GM12874 (cell line): Measurements from ENCODE around the gene VAT1L.

ENCODE experiments used
- CTCF ChIP-seq: IDR thresholded peaks from 2 replicates; pipeline ENCODE4 v1.5.1; 2011; ENCODE audit warnings: low read depth, mild to moderate bottlenecking, control low read depth, low read length, moderate library complexity; ENCODE audit not compliant: insufficient read depth

Gene VAT1L

GRCh38 chr16:77960766-77961165 is 172.4 kb downstream of the VAT1L start:
- no peak for TF ChIP-seq CTCF

- TF ChIP-seq CTCF = no peak
Observed at GRCh38 chr16:77961814-77962213, 173.4 kb downstream of the VAT1L start.

GRCh38 chr16:77962689-77963088 is 174.3 kb downstream of the VAT1L start:
- no peak for TF ChIP-seq CTCF

- TF ChIP-seq CTCF = no peak
Observed at GRCh38 chr16:77963185-77964044, 175.1 kb downstream of the VAT1L start.

- TF ChIP-seq CTCF = no peak
Observed at GRCh38 chr16:77965346-77965745, 177.0 kb downstream of the VAT1L start.

GRCh38 chr16:77967054-77967904 is 178.9 kb downstream of the VAT1L start:
- TF ChIP-seq CTCF = no peak

GRCh38 chr16:77969861-77970260 is 181.5 kb downstream of the VAT1L start:
- no peak for TF ChIP-seq CTCF
